ENCODE measurements around the gene CEP63.

Gene CEP63

DNA sequence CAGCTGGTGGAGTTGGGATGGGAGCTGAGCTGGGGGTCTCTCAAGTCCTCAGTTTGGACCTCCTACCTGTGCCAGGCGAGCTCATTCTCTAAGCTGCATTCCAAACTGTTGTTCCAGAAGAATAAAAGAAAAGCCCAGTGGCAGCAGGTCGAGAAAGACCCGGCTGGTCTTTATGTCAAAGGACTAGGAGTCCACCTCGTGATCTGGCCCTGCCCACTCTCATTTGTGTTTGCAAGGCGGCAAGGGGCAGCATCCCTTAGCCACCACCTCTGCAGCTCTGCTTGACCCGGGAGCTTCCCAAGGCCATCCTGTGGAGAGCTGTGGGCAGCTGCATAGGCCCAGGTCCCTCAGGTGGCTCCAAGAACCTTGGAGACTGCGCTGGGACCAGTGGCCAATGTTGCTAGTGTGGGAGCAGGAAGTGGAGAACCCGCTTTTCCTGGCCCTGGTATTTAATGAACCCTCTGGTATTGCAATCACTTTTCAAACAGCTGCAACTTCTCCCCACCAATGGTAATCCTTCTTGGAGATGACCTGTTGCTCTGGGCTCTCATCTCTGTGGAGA, 134.1 kb downstream of the CEP63 start:
- no peak overlapping the region for H3K4me3 ChIP-seq (ENCODE audit: low read length)
- no peaks in the 10 kb centered on the region for H4K20me1 ChIP-seq (ENCODE audit: insufficient read depth, low read length)
- no peak overlapping the region for H3K9ac ChIP-seq (ENCODE audit: low read length)
- H3K27ac ChIP-seq (ENCODE audit: low read length): no peak overlapping the region
- H3K36me3 ChIP-seq (replicated peaks; ENCODE audit: low read depth, low read length): no peaks in the 10 kb centered on the region
- no peak overlapping the region for H3K4me2 ChIP-seq (ENCODE audit: low read length)
- no peaks in the 10 kb centered on the region for H3K79me2 ChIP-seq (ENCODE audit: low read length)
- TF ChIP-seq, protein P1, sequence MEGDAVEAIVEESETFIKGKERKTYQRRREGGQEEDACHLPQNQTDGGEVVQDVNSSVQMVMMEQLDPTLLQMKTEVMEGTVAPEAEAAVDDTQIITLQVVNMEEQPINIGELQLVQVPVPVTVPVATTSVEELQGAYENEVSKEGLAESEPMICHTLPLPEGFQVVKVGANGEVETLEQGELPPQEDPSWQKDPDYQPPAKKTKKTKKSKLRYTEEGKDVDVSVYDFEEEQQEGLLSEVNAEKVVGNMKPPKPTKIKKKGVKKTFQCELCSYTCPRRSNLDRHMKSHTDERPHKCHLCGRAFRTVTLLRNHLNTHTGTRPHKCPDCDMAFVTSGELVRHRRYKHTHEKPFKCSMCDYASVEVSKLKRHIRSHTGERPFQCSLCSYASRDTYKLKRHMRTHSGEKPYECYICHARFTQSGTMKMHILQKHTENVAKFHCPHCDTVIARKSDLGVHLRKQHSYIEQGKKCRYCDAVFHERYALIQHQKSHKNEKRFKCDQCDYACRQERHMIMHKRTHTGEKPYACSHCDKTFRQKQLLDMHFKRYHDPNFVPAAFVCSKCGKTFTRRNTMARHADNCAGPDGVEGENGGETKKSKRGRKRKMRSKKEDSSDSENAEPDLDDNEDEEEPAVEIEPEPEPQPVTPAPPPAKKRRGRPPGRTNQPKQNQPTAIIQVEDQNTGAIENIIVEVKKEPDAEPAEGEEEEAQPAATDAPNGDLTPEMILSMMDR (IDR thresholded peaks at IDR 0.05; ENCODE audit: low read depth, low read length): no peak
- TF ChIP-seq EZH2phosphoT487 (IDR thresholded peaks at IDR 0.05; ENCODE audit: low read depth): no peak
- no peak overlapping the region for H2AFZ ChIP-seq (ENCODE audit: low read depth, low read length)
- no peaks in the 10 kb centered on the region for H3K4me1 ChIP-seq (ENCODE audit: low read length)
- no peaks in the 10 kb centered on the region for H3K9me3 ChIP-seq (ENCODE audit: insufficient read depth, low read length)
- H3K27me3 ChIP-seq (ENCODE audit: low read depth, low read length): no peaks in the 10 kb centered on the region

DNA sequence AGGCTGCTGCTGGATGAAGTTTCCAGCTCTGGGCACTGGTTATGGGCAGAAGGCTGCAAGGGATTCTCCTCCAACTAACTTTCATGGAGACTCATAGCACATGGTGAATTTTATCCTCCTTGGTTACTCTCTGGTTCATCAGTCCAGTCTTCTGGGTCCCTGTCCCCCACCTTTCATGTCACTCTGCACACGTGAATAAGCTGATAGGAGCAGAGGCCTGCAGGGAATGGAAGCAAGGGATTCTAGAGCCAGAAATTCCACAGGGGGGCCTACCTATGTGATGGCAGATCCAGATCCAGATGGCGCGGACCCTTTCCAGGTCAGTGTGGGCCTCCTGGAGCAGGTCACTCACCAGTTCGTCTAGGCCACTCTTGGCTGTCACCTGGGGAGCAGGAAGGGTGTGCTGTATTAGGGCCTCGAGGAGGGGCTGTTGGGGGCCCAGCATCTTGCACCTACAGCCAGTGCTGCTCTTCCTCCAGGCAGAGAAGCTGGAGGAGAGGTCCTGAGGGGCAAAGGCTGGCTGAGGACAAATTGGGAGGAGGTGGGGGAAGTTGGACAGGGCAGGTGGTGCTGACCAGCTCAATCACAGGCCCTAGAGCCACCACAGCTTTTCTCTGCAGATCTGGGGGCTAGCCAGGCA, 134.7 kb downstream of the CEP63 start:
- Histone ChIP-seq H3K9me3 (ENCODE audit: insufficient read depth, low read length) (no peaks in the 10 kb centered on the region), H3K4me2 (ENCODE audit: low read length) (no peak overlapping the region), H4K20me1 (ENCODE audit: insufficient read depth, low read length) (no peaks in the 10 kb centered on the region), H3K27me3 (ENCODE audit: low read depth, low read length) (no peaks in the 10 kb centered on the region), H3K4me3 (ENCODE audit: low read length) (no peak overlapping the region), H3K9ac (ENCODE audit: low read length) (no peak overlapping the region), H3K79me2 (ENCODE audit: low read length) (no peaks in the 10 kb centered on the region), H2AFZ (ENCODE audit: low read depth, low read length) (no peak overlapping the region), H3K4me1 (ENCODE audit: low read length) (no peaks in the 10 kb centered on the region), H3K27ac (ENCODE audit: low read length) (no peak overlapping the region), H3K36me3 (replicated peaks; ENCODE audit: low read depth, low read length) (no peaks in the 10 kb centered on the region)
- TF ChIP-seq EZH2phosphoT487 (IDR thresholded peaks at IDR 0.05; ENCODE audit: low read depth): no peak
- TF ChIP-seq, protein P1 (IDR thresholded peaks at IDR 0.05; ENCODE audit: low read depth, low read length): no peak

DNA sequence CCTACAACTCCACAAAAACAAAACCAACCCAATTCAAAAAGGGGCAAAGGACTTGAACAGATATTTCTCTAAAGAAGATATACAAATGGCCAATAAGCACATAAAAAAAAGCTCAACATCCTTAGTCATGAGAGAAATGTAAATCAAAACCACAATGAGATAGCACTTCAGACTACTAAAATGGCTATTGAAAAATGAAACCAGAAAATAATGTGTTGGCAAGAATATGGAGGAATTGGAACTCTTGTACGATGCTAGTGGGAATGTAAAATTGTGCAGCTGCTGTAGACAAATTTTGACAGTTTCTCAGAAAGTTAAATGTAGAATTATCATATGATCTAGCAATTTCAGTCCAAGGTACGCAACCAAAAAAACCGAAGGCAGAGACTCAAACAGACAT, 136.0 kb downstream of the CEP63 start:
- H3K9me3 ChIP-seq (ENCODE audit: insufficient read depth, low read length): no peaks in the 10 kb centered on the region
- TF ChIP-seq EZH2phosphoT487 (IDR thresholded peaks at IDR 0.05; ENCODE audit: low read depth): no peak
- TF ChIP-seq, protein P1 (IDR thresholded peaks at IDR 0.05; ENCODE audit: low read depth, low read length): no peak
- H3K27me3 ChIP-seq (ENCODE audit: low read depth, low read length): no peaks in the 10 kb centered on the region
- H3K27ac ChIP-seq (ENCODE audit: low read length): no peak overlapping the region
- H3K36me3 ChIP-seq (replicated peaks; ENCODE audit: low read depth, low read length): no peaks in the 10 kb centered on the region
- H2AFZ ChIP-seq (ENCODE audit: low read depth, low read length): no peak overlapping the region
- no peaks in the 10 kb centered on the region for H4K20me1 ChIP-seq (ENCODE audit: insufficient read depth, low read length)
- H3K4me1 ChIP-seq (ENCODE audit: low read length): no peaks in the 10 kb centered on the region
- H3K4me3 ChIP-seq (ENCODE audit: low read length): no peak overlapping the region
- no peak overlapping the region for H3K9ac ChIP-seq (ENCODE audit: low read length)
- no peaks in the 10 kb centered on the region for H3K79me2 ChIP-seq (ENCODE audit: low read length)
- H3K4me2 ChIP-seq (ENCODE audit: low read length): no peak overlapping the region

DNA sequence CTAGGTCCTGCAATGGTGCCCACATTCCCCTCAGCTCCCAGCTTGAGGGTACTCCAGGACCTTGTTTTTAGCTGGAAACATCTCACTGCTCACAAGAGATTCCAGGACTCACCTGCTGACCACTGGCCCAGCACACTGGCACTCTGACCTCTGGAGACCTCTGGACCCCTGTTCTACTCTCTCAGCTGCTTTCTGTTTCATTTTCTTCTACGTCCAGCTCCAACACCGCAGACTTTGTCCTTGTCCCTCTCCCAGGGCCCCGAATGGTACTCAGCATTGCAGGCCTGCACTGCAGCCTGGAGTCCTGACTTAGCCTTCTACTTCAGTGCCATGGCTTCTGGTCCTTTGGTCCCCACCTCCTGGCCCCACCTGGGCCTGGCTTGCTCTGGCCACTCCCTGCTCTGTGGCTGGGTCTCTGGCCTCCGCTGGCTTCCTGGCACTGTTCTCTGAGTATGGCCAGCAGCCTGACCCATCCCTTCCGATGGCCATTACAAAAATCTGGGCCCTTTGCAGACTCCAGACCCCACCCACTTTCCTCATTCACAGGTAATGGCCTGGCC, 137.0 kb downstream of the CEP63 start:
- Histone ChIP-seq H2AFZ (ENCODE audit: low read depth, low read length) (no peak overlapping the region), H3K4me1 (ENCODE audit: low read length) (no peaks in the 10 kb centered on the region), H3K4me3 (ENCODE audit: low read length) (no peak overlapping the region), H3K9me3 (ENCODE audit: insufficient read depth, low read length) (no peaks in the 10 kb centered on the region), H3K27me3 (ENCODE audit: low read depth, low read length) (no peaks in the 10 kb centered on the region), H3K27ac (ENCODE audit: low read length) (no peak overlapping the region), H3K9ac (ENCODE audit: low read length) (no peak overlapping the region), H3K79me2 (ENCODE audit: low read length) (no peaks in the 10 kb centered on the region), H3K36me3 (replicated peaks; ENCODE audit: low read depth, low read length) (no peaks in the 10 kb centered on the region), H3K4me2 (ENCODE audit: low read length) (no peak overlapping the region), H4K20me1 (ENCODE audit: insufficient read depth, low read length) (no peaks in the 10 kb centered on the region)
- TF ChIP-seq, protein P1 (IDR thresholded peaks at IDR 0.05; ENCODE audit: low read depth, low read length): no peak
- TF ChIP-seq EZH2phosphoT487 (IDR thresholded peaks at IDR 0.05; ENCODE audit: low read depth): no peak

Measured in OCI-LY3 (cell line).